ENCODE data around the gene ZNF408. TPM values are rescaled to one million over a fixed set of nuclear protein-coding genes. Genes with fewer than 3 reads are reported as not detected.

The ZNF408 gene
- total and polyA plus RNA-seq, 12 donors = 2.2 to 13.8 (median 9.2) TPM

GRCh38 chr11:46736146-46736545 is 35.3 kb downstream of the ZNF408 start:
- intact Hi-C loops (cut with DNase I) = no loop called here

DNA sequence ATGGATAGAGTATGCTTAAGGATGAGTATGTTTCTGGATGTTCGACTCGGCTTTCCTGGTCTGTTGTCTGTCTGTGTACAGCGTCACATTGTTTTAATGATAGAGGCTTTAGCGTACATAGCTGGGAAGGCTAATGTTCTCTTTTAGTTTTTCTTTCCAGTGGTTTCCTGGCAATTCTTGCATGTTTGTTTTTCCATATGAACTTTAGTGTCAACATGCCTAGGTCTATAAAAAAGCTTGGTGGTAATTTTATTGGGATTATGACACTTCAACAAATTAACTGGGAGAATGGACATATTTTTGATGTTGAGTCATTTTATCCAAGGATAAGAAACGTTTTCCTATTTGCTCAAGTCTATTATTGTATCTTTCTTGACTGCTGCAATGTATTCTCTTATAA is 35.8 kb downstream of the ZNF408 start:
- WGBS, 4 donors = 65 to 76% (median 68%) methylated on average over 5 of the region's 5 CpGs
- Histone ChIP-seq H3K4me1 (replicated peaks in 1 of 2) (no peaks in the 10 kb centered on the region), H3K27me3 (no peaks in the 10 kb centered on the region), H3K4me3 (no peak overlapping the region), H3K27ac (no peak overlapping the region), H3K36me3 (replicated peaks in 1 of 2) (peaks cover 0 to 6% of the 10 kb centered on the region in 2 donors), H3K9me3 (replicated peaks in 1 of 3) (no peaks in the 10 kb centered on the region)
- TF ChIP-seq POLR2A (IDR thresholded peaks at IDR 0.05) (no peak), CTCF (IDR thresholded peaks at IDR 0.05) (no peak)
- no peak for DNase-seq
- intact Hi-C loops (cut with DNase I) = no loop called here

More at GRCh38 chr11:46736146-46736545, 35.3 kb downstream of the ZNF408 start:
- 80 to 93% (median 91%) methylated on average over 7 of the region's 7 CpGs for WGBS, 4 donors
- Histone ChIP-seq H3K9me3 (replicated peaks in 1 of 3) (no peaks in the 10 kb centered on the region), H3K27ac (no peak overlapping the region), H3K27me3 (no peaks in the 10 kb centered on the region), H3K4me1 (replicated peaks in 1 of 2) (no peaks in the 10 kb centered on the region), H3K4me3 (no peak overlapping the region), H3K36me3 (replicated peaks in 1 of 2) (peaks cover 0 to 1% of the 10 kb centered on the region in 2 donors)
- DNase-seq = no peak
- TF ChIP-seq POLR2A (IDR thresholded peaks at IDR 0.05) = no peak
- TF ChIP-seq CTCF (IDR thresholded peaks at IDR 0.05) = no peak

- no peaks in the 10 kb centered on the region for H3K4me1 ChIP-seq (replicated peaks in 1 of 2)
- intact Hi-C loops (cut with DNase I) = no loop called here
- no peak overlapping the region for H3K27ac ChIP-seq
- no peak for TF ChIP-seq POLR2A (IDR thresholded peaks at IDR 0.05)
- TF ChIP-seq CTCF (IDR thresholded peaks at IDR 0.05) = no peak
- H3K27me3 ChIP-seq = no peaks in the 10 kb centered on the region
- H3K36me3 ChIP-seq (replicated peaks in 1 of 2) = peaks cover 0 to 14% of the 10 kb centered on the region in 2 donors
- no peak for DNase-seq
- no peaks in the 10 kb centered on the region for H3K9me3 ChIP-seq (replicated peaks in 1 of 3)
- no peak overlapping the region for H3K4me3 ChIP-seq
- WGBS, 4 donors = 89 to 93% (median 91%) methylated on average over 11 of the region's 11 CpGs
These were observed 36.9 kb downstream of the ZNF408 start for GRCh38 chr11:46737699-46738098.

- Histone ChIP-seq H3K36me3 (replicated peaks in 1 of 2) (peaks cover 0 to 24% of the 10 kb centered on the region in 2 donors), H3K27me3 (no peaks in the 10 kb centered on the region), H3K27ac (no peak overlapping the region), H3K9me3 (replicated peaks in 1 of 3) (no peaks in the 10 kb centered on the region), H3K4me3 (no peak overlapping the region), H3K4me1 (replicated peaks in 1 of 2) (no peaks in the 10 kb centered on the region)
- no peak for TF ChIP-seq POLR2A (IDR thresholded peaks at IDR 0.05)
- no peak for TF ChIP-seq CTCF (IDR thresholded peaks at IDR 0.05)
- WGBS, 4 donors = 48 to 58% (median 57%) methylated on average over 6 of the region's 6 CpGs
- DNase-seq = peak in 1 of 7 donors; percentile 49
- intact Hi-C loops (cut with DNase I) = no loop called here
These were observed 38.1 kb downstream of the ZNF408 start for GRCh38 chr11:46738887-46739286.
